Activated CD4-positive, alpha-beta T cell treated with anti-CD3 and anti-CD28 coated beads for 4 hours (primary cell): ENCODE data around the gene TMEM239.
"Not testable (repeated sequence)": the region's sequence is repeated elsewhere in the genome, so short reads cannot be mapped to it uniquely, and the experiment has no call there.

Experiments used
- DNase-seq, 2 donors: peaks; one replicate each; pipeline ENCODE4 v3.0.0-alpha.2; 2020

TMEM239 gene

GRCh38 chr20:2816030-2816582 lies at the start of gene TMEM239:
Gene TMEM239, plus strand, starts transcription at chr20:2816364. Its CDS starts 191 bp downstream, at chr20:2816555.
- DNase-seq, result no peak

- DNase-seq, result no peak
These were observed 48.2 kb upstream of the TMEM239 start for GRCh38 chr20:2767768-2768631.

GRCh38 chr20:2768632-2769015 lies 47.5 kb upstream of the TMEM239 start:
- no peak for DNase-seq

- not testable (repeated sequence) for DNase-seq
These were observed 46.1 kb upstream of the TMEM239 start for GRCh38 chr20:2770091-2770490.

- DNase-seq, result no peak
These were observed 44.5 kb upstream of the TMEM239 start for GRCh38 chr20:2771631-2772080.

- DNase-seq, result no peak
These were observed 42.4 kb upstream of the TMEM239 start for GRCh38 chr20:2773812-2774211.

- DNase-seq, result no peak
These were observed 41.0 kb upstream of the TMEM239 start for GRCh38 chr20:2775139-2775538.

- DNase-seq, result no peak
These were observed 37.4 kb upstream of the TMEM239 start for GRCh38 chr20:2778602-2779321.

GRCh38 chr20:2780948-2781347 lies 35.2 kb upstream of the TMEM239 start:
- DNase-seq, result no peak

GRCh38 chr20:2783908-2784566 lies 32.1 kb upstream of the TMEM239 start:
- no peak for DNase-seq

GRCh38 chr20:2793471-2793870 lies 22.7 kb upstream of the TMEM239 start:
- no peak for DNase-seq

- no peak for DNase-seq
These were observed 21.9 kb upstream of the TMEM239 start for GRCh38 chr20:2794202-2794748.

- DNase-seq, result no peak
These were observed 21.2 kb upstream of the TMEM239 start for GRCh38 chr20:2794866-2795447.

GRCh38 chr20:2795451-2795850 lies 20.7 kb upstream of the TMEM239 start:
- no peak for DNase-seq

- DNase-seq, result no peak
These were observed 20.0 kb upstream of the TMEM239 start for GRCh38 chr20:2796011-2796660.

GRCh38 chr20:2797136-2797983 lies 18.8 kb upstream of the TMEM239 start:
- no peak for DNase-seq

- no peak for DNase-seq
These were observed 17.9 kb upstream of the TMEM239 start for GRCh38 chr20:2798095-2798805.

GRCh38 chr20:2798814-2799213 lies 17.4 kb upstream of the TMEM239 start:
- DNase-seq, result no peak

GRCh38 chr20:2799271-2799670 lies 16.9 kb upstream of the TMEM239 start:
- no peak for DNase-seq
